Activated CD4-positive, alpha-beta memory T cell treated with anti-CD3 and anti-CD28 coated beads for 36 hours (primary cell): Measurements from ENCODE around the gene ISM2. TPM values are rescaled to one million over a fixed set of nuclear protein-coding genes. Genes with fewer than 3 reads are reported as not detected.
A peak's percentile ranks its signal among the peaks of the same experiment; 100 is the strongest.

Experiments
- CTCF ChIA-PET: fragments of 350-600 bp; sonication (Branson Sonifier 250); formaldehyde crosslinking; loops from one replicate; lab custom pipeline; 2021; ENCODE audit warnings: antibody characterized with exemption, inconsistent platforms; lab: Charles Lee
- POLR2A ChIA-PET: fragments of 350-600 bp; sonication (Branson Sonifier 250); formaldehyde crosslinking; loops from one replicate; lab custom pipeline; 2021; ENCODE audit warnings: antibody characterized with exemption; lab: Charles Lee
- DNase-seq: peaks from one replicate; pipeline ENCODE4 v3.0.0-alpha.2; 2020
- H3K27ac Mint-ChIP-seq: one replicate; pipeline ENCODE4 v1.8.0; 2021; ENCODE audit warnings: mixed read lengths
- H3K27me3 Mint-ChIP-seq: one replicate; pipeline ENCODE4 v1.8.0; 2021; ENCODE audit warnings: mixed read lengths
- H3K36me3 Mint-ChIP-seq: one replicate; pipeline ENCODE4 v1.8.0; 2021; ENCODE audit warnings: mixed read lengths
- H3K4me1 Mint-ChIP-seq: one replicate; pipeline ENCODE4 v1.8.0; 2021; ENCODE audit warnings: low read depth, mixed read lengths
- H3K4me3 Mint-ChIP-seq: one replicate; pipeline ENCODE4 v1.8.0; 2021; ENCODE audit warnings: mild to moderate bottlenecking, mixed read lengths
- H3K9me3 Mint-ChIP-seq: one replicate; pipeline ENCODE4 v1.8.0; 2021; ENCODE audit warnings: mixed read lengths
- intact Hi-C: fragments of 100-400 bp; cut with micrococcal nuclease; formaldehyde crosslinking; loops from one replicate; pipeline ENCODE4 v1.15.1; 2023
- total RNA-seq, 2 experiments: library from RNA; stranded (reverse); gene quantifications; one replicate each; pipeline ENCODE4 v1.2.3, GENCODE V29; 2021

ISM2 gene
- total RNA-seq, 2 experiments from 2014 or later = not detected

DNA sequence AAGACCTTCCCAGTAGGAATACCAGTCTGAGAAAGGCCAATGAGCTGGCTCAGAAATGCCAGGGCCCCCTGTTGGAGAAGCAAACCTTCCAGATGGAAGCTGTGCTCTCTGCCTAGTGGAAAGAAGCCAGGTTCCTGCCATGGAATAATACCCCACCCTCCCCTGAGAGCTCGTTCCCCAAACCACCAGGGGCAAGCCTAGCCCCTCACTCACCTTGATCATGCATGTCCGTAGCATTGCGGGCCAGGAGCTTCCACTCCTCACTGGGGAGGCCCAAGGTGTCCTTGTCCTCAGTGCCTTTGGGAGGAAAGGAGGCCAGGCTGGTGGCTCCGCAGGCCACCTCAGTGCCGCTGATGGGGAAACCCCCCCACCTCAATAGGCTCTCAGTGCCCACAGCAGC, 20.6 kb downstream of the ISM2 start:
- ChIA-PET CTCF (interaction anchor here (0.9 kb wide), 1 partner anchor 18 kb away, joined by 4 read pairs; no protein-coding TSS in a partner anchor), POLR2A (no interaction called here)
- intact Hi-C loops = no loop called here
- no peak for DNase-seq
- Mint-ChIP-seq H3K9me3 (no peaks in the 10 kb centered on the region), H3K36me3 (no peaks in the 10 kb centered on the region), H3K4me3 (no peak overlapping the region), H3K4me1 (no peaks in the 10 kb centered on the region), H3K27me3 (no peaks in the 10 kb centered on the region), H3K27ac (no peak overlapping the region)

DNA sequence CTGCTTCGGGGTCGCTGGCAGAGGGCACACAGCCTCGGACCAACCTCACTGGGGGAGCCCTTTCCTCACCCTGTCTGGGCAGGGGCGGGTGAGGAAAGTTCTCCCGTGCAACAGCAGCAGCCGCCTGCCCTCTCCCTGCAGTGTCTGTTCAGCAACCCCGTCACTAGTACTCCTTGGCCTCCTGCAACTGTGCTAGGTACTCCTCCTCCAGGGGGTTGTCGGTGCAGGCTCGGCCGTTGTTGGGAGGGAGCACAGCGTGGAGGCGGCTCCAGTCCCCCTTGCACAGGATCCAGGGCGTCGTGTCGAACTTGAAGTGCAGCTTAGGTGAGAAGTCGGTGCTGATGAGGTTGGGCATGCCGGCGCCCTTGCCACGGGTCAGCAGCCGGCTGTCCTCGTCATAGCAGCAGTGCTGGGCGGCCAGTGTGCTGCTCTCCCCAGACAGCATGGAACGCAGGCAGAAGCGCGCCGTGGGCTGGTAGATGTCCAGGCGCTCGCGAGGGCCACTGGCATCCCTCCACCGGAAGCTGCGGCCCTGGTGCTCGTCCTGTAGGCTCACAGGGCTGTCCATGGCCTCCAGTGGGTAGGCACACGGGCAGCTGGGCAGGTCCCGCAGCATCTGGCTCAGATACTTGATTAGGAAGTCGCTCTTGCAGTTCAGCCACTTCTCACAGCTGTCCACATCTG, 23.0 kb downstream of the ISM2 start:
- intact Hi-C loops = no loop called here
- CTCF ChIA-PET = no interaction called here
- H3K27ac Mint-ChIP-seq = no peak overlapping the region
- no peaks in the 10 kb centered on the region for H3K27me3 Mint-ChIP-seq
- H3K9me3 Mint-ChIP-seq = no peaks in the 10 kb centered on the region
- H3K36me3 Mint-ChIP-seq = no peaks in the 10 kb centered on the region
- H3K4me1 Mint-ChIP-seq = no peaks in the 10 kb centered on the region
- no peak overlapping the region for H3K4me3 Mint-ChIP-seq
- POLR2A ChIA-PET = no interaction called here
- DNase-seq = no peak

DNA sequence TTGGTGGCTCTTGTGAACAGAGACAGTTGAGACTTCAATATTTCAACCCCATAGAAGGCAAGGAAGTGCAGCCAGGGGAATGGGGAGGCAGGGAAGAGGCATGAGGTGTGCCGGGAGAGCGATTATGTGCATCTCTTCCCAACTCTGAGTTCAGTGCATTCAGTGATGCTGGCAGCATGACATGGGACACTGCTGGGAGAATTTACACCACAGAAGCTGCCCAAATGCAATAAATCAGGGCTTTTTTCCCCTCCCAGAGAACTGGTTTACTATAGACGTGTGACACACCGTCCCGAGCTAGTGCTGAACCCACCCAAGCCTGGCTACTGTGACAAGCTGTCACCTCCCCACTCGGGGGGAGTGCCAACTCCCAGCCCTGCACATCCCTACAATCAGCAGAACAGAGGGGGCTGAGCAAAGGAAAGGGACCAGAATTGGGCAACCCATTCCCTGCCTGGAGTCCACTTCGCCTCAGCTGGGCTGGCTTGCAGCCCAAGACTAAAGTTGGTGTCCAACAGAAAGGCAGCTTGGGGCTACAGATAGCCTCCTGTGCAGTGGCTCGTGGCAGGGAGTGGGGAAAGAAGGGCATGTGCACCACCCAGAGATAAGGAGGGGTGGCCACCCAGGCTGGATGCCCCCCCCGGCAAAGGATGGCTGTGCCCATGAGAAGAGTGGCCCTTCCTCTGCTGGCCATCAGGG, 24.0 kb downstream of the ISM2 start:
- intact Hi-C loops = no loop called here
- CTCF ChIA-PET = no interaction called here
- no peaks in the 10 kb centered on the region for H3K27me3 Mint-ChIP-seq

DNA sequence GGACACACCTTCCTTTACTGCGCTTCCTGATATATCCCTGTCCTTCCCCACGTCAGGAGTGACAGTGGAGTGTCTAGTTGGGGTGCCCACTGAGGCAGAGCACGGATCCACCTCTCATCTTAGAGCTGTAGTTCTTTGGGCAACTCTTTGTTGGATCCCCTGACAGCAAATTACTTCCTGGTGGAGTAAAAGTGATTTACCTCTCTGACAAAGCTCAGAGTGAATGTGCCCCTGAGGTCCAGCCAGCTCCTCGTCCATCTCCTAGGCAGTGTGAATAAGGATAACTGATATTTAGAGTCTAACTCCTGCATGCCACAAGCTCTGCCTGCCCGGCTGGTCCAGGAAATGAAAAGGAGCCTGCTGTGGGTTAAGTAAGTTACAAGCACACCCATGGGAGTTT, 24.7 kb downstream of the ISM2 start:
- ChIA-PET CTCF (no interaction called here), POLR2A (no interaction called here)
- H3K9me3 Mint-ChIP-seq = no peaks in the 10 kb centered on the region
- no peaks in the 10 kb centered on the region for H3K27me3 Mint-ChIP-seq
- intact Hi-C loops = no loop called here
- H3K27ac Mint-ChIP-seq = no peak overlapping the region
- DNase-seq = no peak
- no peaks in the 10 kb centered on the region for H3K4me1 Mint-ChIP-seq
- H3K36me3 Mint-ChIP-seq = peaks cover 8% of the 10 kb centered on the region
- no peak overlapping the region for H3K4me3 Mint-ChIP-seq

More for the DNA sequence above, 24.0 kb downstream of the ISM2 start:
- H3K9me3 Mint-ChIP-seq = no peaks in the 10 kb centered on the region
- H3K4me1 Mint-ChIP-seq = no peaks in the 10 kb centered on the region
- H3K36me3 Mint-ChIP-seq = peaks cover 1% of the 10 kb centered on the region
- POLR2A ChIA-PET = no interaction called here
- no peak for DNase-seq
- H3K27ac Mint-ChIP-seq = no peak overlapping the region
- H3K4me3 Mint-ChIP-seq = no peak overlapping the region

DNA sequence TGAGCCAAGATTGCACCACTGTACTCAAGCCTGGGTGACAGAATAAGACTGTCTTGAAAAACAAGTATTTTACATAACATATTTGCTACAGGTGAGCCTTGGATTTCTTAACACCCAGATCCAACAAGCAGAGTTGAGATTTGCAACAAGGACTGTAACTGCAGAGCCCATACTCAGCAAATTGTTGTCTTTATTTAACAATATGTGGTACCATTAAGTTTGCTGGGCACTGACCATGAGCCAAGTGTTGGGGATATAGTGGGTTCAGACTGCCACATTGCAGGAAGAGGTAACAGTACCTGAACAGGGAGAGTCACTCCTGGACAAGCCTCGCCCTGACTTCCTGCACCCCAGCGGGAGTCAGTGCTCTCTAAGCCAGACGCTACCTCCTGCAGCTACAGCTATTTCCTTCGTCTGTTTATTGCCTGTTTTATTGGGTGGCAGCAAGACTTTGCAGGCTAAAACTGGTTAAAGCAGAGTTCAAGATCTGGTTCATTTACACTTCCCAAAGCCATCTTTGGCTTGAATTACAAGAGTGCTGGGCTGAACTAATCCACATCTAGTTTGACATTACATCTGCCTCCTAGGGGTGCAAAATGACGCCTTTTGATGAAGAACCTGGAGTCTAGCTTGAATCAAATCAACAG, 28.3 kb downstream of the ISM2 start:
- H3K27me3 Mint-ChIP-seq = no peaks in the 10 kb centered on the region
- CTCF ChIA-PET = no interaction called here
- POLR2A ChIA-PET = no interaction called here
- no peaks in the 10 kb centered on the region for H3K9me3 Mint-ChIP-seq
- H3K36me3 Mint-ChIP-seq = peaks cover 29% of the 10 kb centered on the region
- no peaks in the 10 kb centered on the region for H3K4me1 Mint-ChIP-seq
- DNase-seq = no peak
- intact Hi-C loops = no loop called here
- H3K27ac Mint-ChIP-seq = no peak overlapping the region
- H3K4me3 Mint-ChIP-seq = no peak overlapping the region

DNA sequence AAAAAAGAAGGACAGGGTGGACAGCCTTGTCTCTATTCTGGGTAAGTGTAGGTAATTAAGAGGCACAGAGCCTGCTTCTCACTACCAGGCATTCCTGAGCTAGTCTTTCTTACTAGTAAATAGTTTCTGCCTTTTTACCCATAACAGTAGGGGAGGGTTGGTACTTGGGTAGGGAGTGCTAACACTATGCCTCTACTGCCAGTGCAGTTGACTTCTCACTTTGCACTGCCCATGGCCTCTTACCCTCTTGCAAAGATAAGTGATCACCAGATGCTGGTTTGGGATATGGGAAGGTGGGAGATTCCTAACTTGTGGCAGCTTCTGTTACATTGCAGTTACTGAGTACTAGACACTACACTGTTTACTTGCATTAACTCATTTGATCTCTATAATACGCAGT, 29.1 kb downstream of the ISM2 start:
- Mint-ChIP-seq H3K27me3 (no peaks in the 10 kb centered on the region), H3K4me1 (no peaks in the 10 kb centered on the region), H3K9me3 (no peaks in the 10 kb centered on the region), H3K4me3 (no peak overlapping the region), H3K27ac (no peak overlapping the region), H3K36me3 (peaks cover 37% of the 10 kb centered on the region)
- no peak for DNase-seq
- intact Hi-C loops = no loop called here
- POLR2A ChIA-PET = no interaction called here
- CTCF ChIA-PET = no interaction called here

DNA sequence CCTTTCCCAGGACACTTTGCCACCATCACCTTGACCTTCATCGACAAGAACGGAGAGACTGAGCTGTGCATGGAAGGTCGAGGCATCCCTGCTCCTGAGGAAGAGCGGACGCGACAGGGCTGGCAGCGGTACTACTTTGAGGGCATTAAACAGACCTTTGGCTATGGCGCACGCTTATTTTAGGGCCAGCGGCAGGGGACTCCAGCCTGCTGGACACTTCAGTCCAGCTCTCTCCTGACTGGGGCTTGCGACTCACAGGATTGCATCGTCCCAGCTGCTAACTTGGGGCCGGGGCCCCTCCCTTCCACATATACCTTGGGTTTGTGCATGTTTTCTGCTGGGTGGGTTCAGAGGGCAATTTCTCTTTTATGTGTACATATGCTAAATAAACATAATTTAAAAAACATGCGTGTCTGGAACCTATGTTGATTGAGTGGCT, 29.5 kb downstream of the ISM2 start:
- Mint-ChIP-seq H3K4me3 (no peak overlapping the region), H3K27ac (no peak overlapping the region), H3K4me1 (no peaks in the 10 kb centered on the region), H3K9me3 (no peaks in the 10 kb centered on the region), H3K27me3 (no peaks in the 10 kb centered on the region), H3K36me3 (peaks cover 38% of the 10 kb centered on the region)
- ChIA-PET POLR2A (no interaction called here), CTCF (no interaction called here)
- DNase-seq = no peak
- intact Hi-C loops = no loop called here

DNA sequence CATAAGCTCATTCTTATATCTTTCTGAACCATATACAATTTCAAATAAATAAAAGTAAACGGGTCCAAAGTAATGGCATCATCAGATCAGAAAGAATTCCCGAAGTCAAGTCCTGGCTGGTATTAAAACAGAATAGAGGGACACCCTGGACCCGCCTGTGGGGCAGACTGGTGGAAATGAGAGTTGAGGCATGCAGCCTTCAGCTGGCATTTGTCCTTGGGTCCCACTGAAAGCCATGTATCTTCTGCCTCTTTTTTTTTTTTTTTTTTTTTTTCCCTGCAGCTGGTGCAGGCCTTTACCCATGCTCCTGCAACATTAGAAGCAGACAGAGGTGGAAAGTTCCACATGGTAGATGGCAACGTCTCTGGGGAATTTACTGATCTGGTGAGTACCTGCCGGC, 30.8 kb downstream of the ISM2 start:
- intact Hi-C loops = no loop called here
- CTCF ChIA-PET = interaction anchor here (1.2 kb wide), 1 partner anchor 9 kb away, joined by 4 read pairs; no protein-coding TSS in a partner anchor
- H3K4me3 Mint-ChIP-seq = no peak overlapping the region
- H3K9me3 Mint-ChIP-seq = no peaks in the 10 kb centered on the region
- POLR2A ChIA-PET = no interaction called here
- peaks cover 42% of the 10 kb centered on the region for H3K36me3 Mint-ChIP-seq
- DNase-seq = no peak
- H3K4me1 Mint-ChIP-seq = no peaks in the 10 kb centered on the region
- H3K27ac Mint-ChIP-seq = no peak overlapping the region
- H3K27me3 Mint-ChIP-seq = no peaks in the 10 kb centered on the region

DNA sequence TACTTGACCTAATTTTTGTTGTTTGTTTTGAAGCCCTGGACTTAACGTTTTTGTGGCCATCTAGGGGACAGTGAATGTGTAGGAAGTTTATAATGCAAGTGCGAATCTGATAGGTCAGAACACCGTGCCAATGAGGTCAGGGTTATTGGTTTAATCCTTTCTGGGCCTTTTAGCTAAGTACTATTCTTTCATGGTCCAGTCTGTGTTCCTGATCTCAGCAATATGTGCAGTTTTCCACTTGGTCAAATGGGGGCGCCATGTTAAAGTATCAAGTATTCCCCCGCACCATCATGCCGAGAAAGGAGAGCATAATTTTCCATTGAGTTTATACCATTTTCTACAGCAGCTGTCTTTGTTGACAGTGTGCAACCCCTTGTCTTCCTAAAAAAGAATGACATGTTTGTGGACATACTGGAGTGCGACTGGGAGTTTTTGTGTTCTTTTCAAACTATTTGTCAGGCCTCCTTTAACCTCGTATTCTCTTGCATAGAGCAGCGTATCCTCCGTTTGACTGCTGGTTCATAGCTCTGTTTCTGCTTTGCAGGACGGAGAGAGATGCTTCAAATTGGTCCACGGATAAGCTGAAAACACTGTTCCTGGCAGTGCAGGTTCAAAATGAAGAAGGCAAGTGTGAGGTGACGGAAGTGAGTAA, 39.4 kb downstream of the ISM2 start:
- Mint-ChIP-seq H3K4me1 (peaks cover 35% of the 10 kb centered on the region), H3K9me3 (no peaks in the 10 kb centered on the region), H3K4me3 (peak overlapping the region; percentile 100), H3K27me3 (no peaks in the 10 kb centered on the region), H3K36me3 (peaks cover 35% of the 10 kb centered on the region), H3K27ac (peak overlapping the region; percentile 98)
- peak; percentile 80 for DNase-seq
- POLR2A ChIA-PET = interaction anchor here (0.7 to 1.0 kb wide), 2 partner anchors 138 to 362 kb away, joined by 3 read pairs; partner anchors contain the start of genes CIPC, GSTZ1 and POMT2
- intact Hi-C loops = loop anchor here (2.0 to 10.0 kb wide), 5 partner anchors 184 to 694 kb away; partner anchors contain the start of genes ANGEL1 and VASH1
- CTCF ChIA-PET = interaction anchor here (0.6 to 2.5 kb wide), 25 partner anchors 8 to 341 kb away, joined by 3 to 22 read pairs (median 5); partner anchors contain the start of genes ADCK1, GSTZ1, POMT2 and SAMD15

DNA sequence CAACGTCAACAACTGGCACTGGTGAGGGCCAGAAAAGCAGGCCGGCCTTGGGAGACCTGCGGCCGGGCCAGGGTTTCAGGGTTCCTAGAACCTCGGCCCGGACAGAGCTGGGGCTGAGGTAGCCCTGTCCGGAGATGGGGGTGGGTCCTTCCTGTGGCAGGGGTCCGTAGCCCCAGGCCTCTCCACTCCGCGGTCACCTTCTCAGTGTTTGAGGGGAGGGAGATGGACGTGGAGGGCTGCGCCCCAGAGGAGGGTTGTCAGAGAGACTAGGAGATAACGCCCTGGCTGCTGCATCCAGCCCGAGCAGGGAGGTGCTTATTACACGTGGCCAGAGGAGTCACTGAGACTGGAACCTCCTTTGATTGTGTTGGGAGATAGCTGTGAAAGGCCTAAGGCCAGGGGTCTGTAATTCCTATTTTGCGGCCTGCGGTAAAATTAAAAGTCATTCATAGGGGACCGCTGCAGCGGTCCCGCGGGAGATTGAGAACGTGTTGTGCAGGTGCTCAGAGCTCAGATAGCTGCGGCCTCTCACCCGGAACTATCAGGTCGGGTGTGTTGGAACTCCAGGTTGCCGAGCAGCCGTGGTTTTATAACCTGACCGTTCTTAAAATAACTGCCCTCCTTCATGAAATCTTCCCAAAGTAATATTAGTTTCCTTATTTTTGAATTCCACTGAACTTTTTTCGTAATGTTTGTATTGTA, 40.2 kb downstream of the ISM2 start:
- Mint-ChIP-seq H3K9me3 (no peaks in the 10 kb centered on the region), H3K27ac (peak overlapping the region; percentile 98), H3K4me3 (peak overlapping the region; percentile 100), H3K4me1 (peaks cover 35% of the 10 kb centered on the region), H3K36me3 (peaks cover 32% of the 10 kb centered on the region), H3K27me3 (no peaks in the 10 kb centered on the region)
- ChIA-PET POLR2A (interaction anchor here (0.7 to 1.9 kb wide), 4 partner anchors 82 to 361 kb away, joined by 3 to 10 read pairs (median 4); partner anchors contain the start of genes CIPC, GSTZ1, POMT2 and SAMD15), CTCF (interaction anchor here (0.7 to 2.5 kb wide), 18 partner anchors 9 to 342 kb away, joined by 3 to 22 read pairs (median 5); partner anchors contain the start of genes ADCK1, GSTZ1, POMT2 and SAMD15)
- DNase-seq = peak; percentile 55
- intact Hi-C loops = loop anchor here (1.0 to 10.0 kb wide), 6 partner anchors 93 to 694 kb away; partner anchors contain the start of genes ANGEL1 and VASH1
